K562 (cell line): ENCODE results near the gene AMZ2. TPM values are rescaled to one million over a fixed set of nuclear protein-coding genes. Genes with fewer than 3 reads are reported as not detected.
"Not testable (repeated sequence)": the region's sequence is repeated elsewhere in the genome, so short reads cannot be mapped to it uniquely, and the experiment has no call there.

Source experiments
- ATAC-seq: fragments of 200-7000 bp; cut with Tn5 transposase; 3 replicates; pipeline ENCODE4 v1.9.1; 2020; ENCODE audit warnings: moderate library complexity
- BruUV-seq: library from RNA; stranded (reverse); fragments of 400-500 nt; replicated peaks from 2 replicates; lab custom pipeline; 2021; lab: Mats Ljungman, UMichigan
- CTCF ChIA-PET: fragments of 300-600 bp; formaldehyde crosslinking; extraction: SDS; loops from one replicate; lab custom pipeline; 2021; ENCODE audit warnings: low intra/inter-chr PET ratio; lab: Yijun Ruan, JAX
- POLR2A ChIA-PET: fragments of 300-600, 350-650 bp; sonication (Branson Sonifier 250); formaldehyde crosslinking; extraction: SDS; loops from one replicate; lab custom pipeline; 2021; ENCODE audit warnings: antibody characterized with exemption, inconsistent platforms; lab: Yijun Ruan, JAX
- DNase-seq, 4 experiments: peaks; one replicate each; pipeline versions ENCODE4 v3.0.0 to v3.0.0-alpha.2; 2011 to 2018; ENCODE audit warnings: low spot score in 3 of 4, mixed read lengths in 3 of 4; ENCODE audit errors: extremely low read depth in 1 of 4
- FAIRE-seq: peaks from 2 replicates; lab custom pipeline; 2011; peaks lifted over from hg19 to GRCh38; lab: Jason Lieb, UNC
- H2AFZ ChIP-seq: 2 replicates; pipeline ENCODE4 v1.6.0; 2011; ENCODE audit warnings: low read depth, low read length, control low read depth, inconsistent platforms
- H3K27ac ChIP-seq: fragments of 200-600 bp; 3 replicates; pipeline ENCODE4 v1.8.0; 2011; ENCODE audit warnings: low read depth, mild to moderate bottlenecking, control low read depth, inconsistent platforms, low read length, moderate library complexity, mixed read lengths; ENCODE audit errors: extremely low read depth
- H3K27me3 ChIP-seq, 2 experiments: fragments of 300-600 bp in 1 of 2; 2 replicates in 1 of 2; 3 replicates in 1 of 2; pipeline versions ENCODE4 v1.6.0 to v1.8.0; 2011; ENCODE audit warnings: inconsistent platforms in 2 of 2, low read length in 2 of 2, mild to moderate bottlenecking in 1 of 2, mixed read lengths in 1 of 2, moderate library complexity in 1 of 2; ENCODE audit not compliant: control insufficient read depth in 2 of 2, insufficient read depth in 2 of 2
- H3K36me3 ChIP-seq: fragments of 300-600 bp; 3 replicates; pipeline ENCODE4 v1.8.0; 2011; ENCODE audit warnings: mild to moderate bottlenecking, low read length, inconsistent platforms; ENCODE audit not compliant: control insufficient read depth, insufficient read depth
- H3K4me1 ChIP-seq, 2 experiments: fragments of 200-600 bp in 1 of 2; replicated peaks in 1 of 2; 2 replicates in 1 of 2; 3 replicates in 1 of 2; pipeline versions ENCODE4 v1.5.1 to v1.8.0; 2011; ENCODE audit warnings: inconsistent platforms in 2 of 2, low read length in 2 of 2, mild to moderate bottlenecking in 1 of 2, mixed read lengths in 1 of 2, moderate library complexity in 1 of 2; ENCODE audit not compliant: control insufficient read depth in 2 of 2, insufficient read depth in 2 of 2
- H3K4me2 ChIP-seq: 2 replicates; pipeline ENCODE4 v1.6.1; 2011; ENCODE audit warnings: low read length, control low read depth, inconsistent platforms, mixed read lengths; ENCODE audit not compliant: insufficient read depth
- H3K4me3 ChIP-seq: fragments of 200-600 bp; sonication (generic), shearing (Covaris generic); 2 replicates; pipeline ENCODE4 v1.5.1; 2016; ENCODE audit warnings: control low read depth, inconsistent platforms
- H3K79me2 ChIP-seq: fragments of 200-600 bp; 3 replicates; pipeline ENCODE4 v1.8.0; 2011; ENCODE audit warnings: low read length, inconsistent platforms; ENCODE audit not compliant: control insufficient read depth, insufficient read depth
- H3K9ac ChIP-seq, 2 experiments: 2 replicates each; pipeline versions ENCODE4 v1.6.0 to v1.6.1; 2011; ENCODE audit warnings: low read depth in 2 of 2, low read length in 2 of 2, control low read depth in 1 of 2, inconsistent platforms in 1 of 2, mild to moderate bottlenecking in 1 of 2, mixed read lengths in 1 of 2; ENCODE audit not compliant: insufficient read depth in 1 of 2
- H3K9me1 ChIP-seq: one replicate; pipeline ENCODE4 v1.6.0; 2011; ENCODE audit warnings: inconsistent platforms, mild to moderate bottlenecking, low read length, moderate library complexity; ENCODE audit not compliant: control insufficient read depth, insufficient read depth
- H3K9me3 ChIP-seq: replicated peaks from 2 replicates; pipeline ENCODE4 v1.5.1; 2011; ENCODE audit warnings: low read depth, low read length, inconsistent platforms; ENCODE audit not compliant: control insufficient read depth, insufficient read depth
- H4K20me1 ChIP-seq: replicated peaks from 2 replicates; pipeline ENCODE4 v1.6.1; 2011; ENCODE audit warnings: low read length, inconsistent platforms, mixed read lengths; ENCODE audit not compliant: control insufficient read depth, insufficient read depth
- WGBS: fragments of 100-300 bp; shearing (Covaris generic); methylation state at CpG from one replicate; pipeline ENCODE4 v1.1.6; 2016; ENCODE audit warnings: low coverage, mixed read lengths; ENCODE audit not compliant: insufficient coverage; ENCODE audit errors: missing lambda C conversion rate; 5-methylcytosine and 5-hydroxymethylcytosine counted together
- in situ Hi-C: fragments of 300-500 bp; cut with MboI; formaldehyde crosslinking; loops from 4 replicates; pipeline ENCODE4 v1.15.0; 2018; ENCODE audit warnings: inconsistent platforms, mixed read lengths
- intact Hi-C: fragments of 100-400 bp; cut with micrococcal nuclease; formaldehyde crosslinking; loops from 2 replicates; pipeline ENCODE4 v1.14.2; 2022
- polyA plus RNA-seq, 8 experiments: library from polyadenylated mRNA; depleted of rRNA in 4 of 8; stranded (reverse) in 5 of 8; unstranded in 3 of 8; fragments of >200 nt; fragmentation: Nextera tagmentation in 2 of 8; fragmentation: Illumina TruSeq in 1 of 8; extraction: Ambion mirVana in 2 of 8; extraction: Trizol in 1 of 8; gene quantifications; 2 replicates each; pipeline versions ENCODE4 v1.2.1 to v1.2.3, GENCODE V29; 2011 to 2014; ENCODE audit warnings: inconsistent platforms in 1 of 8, missing spikeins in 1 of 8
- total RNA-seq, 7 experiments: library from RNA; depleted of rRNA in 6 of 7; stranded (reverse); fragments of >200 nt in 6 of 7; fragmentation: Illumina TruSeq in 2 of 7; extraction: Trizol in 2 of 7; gene quantifications; 2 replicates each; pipeline versions ENCODE4 v1.2.1 to v1.2.3, GENCODE V29; 2011 to 2021; ENCODE audit warnings: low replicate concordance in 1 of 7

The AMZ2 gene
- total and polyA plus RNA-seq, 9 of the 15 experiments (the other 6 are each of a cell fraction or from before 2014, with no cell fraction given): 22.6 to 92.2 (median 52.6) TPM

GRCh38 chr17:68215453-68215852 lies 32.4 kb upstream of the AMZ2 start:
- in situ Hi-C loops, H4K20me1 ChIP-seq, H3K9me3 ChIP-seq, H3K4me1 ChIP-seq, H3K9ac ChIP-seq, H2AFZ ChIP-seq, H3K4me2 ChIP-seq, BruUV-seq, H3K9me1 ChIP-seq, FAIRE-seq, H3K36me3 ChIP-seq, intact Hi-C loops, DNase-seq, H3K27me3 ChIP-seq, H3K79me2 ChIP-seq, ATAC-seq, H3K27ac ChIP-seq, POLR2A ChIA-PET, H3K4me3 ChIP-seq, CTCF ChIA-PET: not testable (repeated sequence)
- 53% methylated on average over 5 of the region's 5 CpGs for WGBS

- H4K20me1 ChIP-seq, CTCF ChIA-PET, H3K36me3 ChIP-seq, intact Hi-C loops, H3K27ac ChIP-seq, H3K4me2 ChIP-seq, in situ Hi-C loops, H3K4me3 ChIP-seq, H3K9me3 ChIP-seq, H3K79me2 ChIP-seq, H2AFZ ChIP-seq, H3K9ac ChIP-seq, DNase-seq, FAIRE-seq, BruUV-seq, ATAC-seq, H3K4me1 ChIP-seq, POLR2A ChIA-PET, H3K9me1 ChIP-seq: not testable (repeated sequence)
- H3K27me3 ChIP-seq: peaks cover 13 to 15% of the 10 kb centered on the region in 2 experiments; a peak in 4 of 5 replicates
- 7% methylated on average over 4 of the region's 5 CpGs for WGBS
Observed at GRCh38 chr17:68219429-68219828, 28.4 kb upstream of the AMZ2 start.

- H3K36me3 ChIP-seq, H2AFZ ChIP-seq, POLR2A ChIA-PET: not testable (repeated sequence)
Observed at GRCh38 chr17:68220186-68220585, 27.7 kb upstream of the AMZ2 start.

GRCh38 chr17:68220786-68221185 lies 27.1 kb upstream of the AMZ2 start:
- ATAC-seq, H3K9ac ChIP-seq, H3K9me1 ChIP-seq, BruUV-seq, POLR2A ChIA-PET, CTCF ChIA-PET, H3K79me2 ChIP-seq, H2AFZ ChIP-seq, FAIRE-seq, H3K4me3 ChIP-seq, H4K20me1 ChIP-seq, intact Hi-C loops, H3K36me3 ChIP-seq, H3K27ac ChIP-seq, DNase-seq, H3K9me3 ChIP-seq, H3K4me2 ChIP-seq, in situ Hi-C loops, H3K4me1 ChIP-seq: not testable (repeated sequence)
- H3K27me3 ChIP-seq: peaks cover 12 to 21% of the 10 kb centered on the region in 2 experiments; a peak in 4 of 5 replicates
- 9% methylated on average over 7 of the region's 12 CpGs for WGBS

More at GRCh38 chr17:68220186-68220585, 27.7 kb upstream of the AMZ2 start:
- ATAC-seq, intact Hi-C loops, H3K9me3 ChIP-seq, H3K9ac ChIP-seq, DNase-seq, H3K4me2 ChIP-seq, H3K4me3 ChIP-seq, in situ Hi-C loops, H3K79me2 ChIP-seq, H3K4me1 ChIP-seq, H4K20me1 ChIP-seq, BruUV-seq, H3K27ac ChIP-seq, FAIRE-seq, CTCF ChIA-PET, H3K9me1 ChIP-seq: not testable (repeated sequence)
- peaks cover 12 to 21% of the 10 kb centered on the region in 2 experiments; a peak in 4 of 5 replicates for H3K27me3 ChIP-seq
- WGBS: 0% methylated on average over 1 of the region's 2 CpGs
